Natural killer cell (primary cell): ENCODE measurements around the gene PYDC1. TPM values are rescaled to one million over a fixed set of nuclear protein-coding genes. Genes with fewer than 3 reads are reported as not detected.
A peak's percentile ranks its signal among the peaks of the same experiment; 100 is the strongest.

Experiments used
- ATAC-seq, 3 donors: fragments of 150-1000 bp in 2 of 3; fragments of 200-7000 bp in 1 of 3; cut with Tn5 transposase; 1 replicate in 1 of 3; 2 replicates in 2 of 3; pipeline ENCODE4 v1.10.0; 2021; ENCODE audit warnings: mild to moderate bottlenecking in 2 of 3, moderate library complexity in 2 of 3
- DNase-seq, 2 donors: peaks; one replicate each; pipeline versions ENCODE4 v3.0.0 to v3.0.0-alpha.2; 2013 to 2021; ENCODE audit warnings: mixed read lengths in 1 of 2
- H3K27ac ChIP-seq: one replicate; pipeline ENCODE4 v1.5.1; 2013; ENCODE audit warnings: mild to moderate bottlenecking, low read length
- H3K27me3 ChIP-seq: one replicate; pipeline ENCODE4 v1.6.1; 2013; ENCODE audit warnings: low read length; ENCODE audit not compliant: control insufficient read depth, insufficient read depth
- H3K36me3 ChIP-seq: one replicate; pipeline ENCODE4 v1.6.1; 2013; ENCODE audit warnings: low read length; ENCODE audit not compliant: control insufficient read depth, insufficient read depth
- H3K4me1 ChIP-seq: one replicate; pipeline ENCODE4 v1.6.1; 2013; ENCODE audit warnings: low read length; ENCODE audit not compliant: control insufficient read depth, insufficient read depth
- H3K4me3 ChIP-seq: one replicate; pipeline ENCODE4 v1.5.1; 2013; ENCODE audit warnings: low read length
- H3K9me3 ChIP-seq: one replicate; pipeline ENCODE4 v1.6.1; 2013; ENCODE audit warnings: low read length; ENCODE audit not compliant: control insufficient read depth, insufficient read depth
- H3K27ac Mint-ChIP-seq, 2 donors: one replicate each; pipeline ENCODE4 v1.8.0; 2022; ENCODE audit warnings: mild to moderate bottlenecking in 2 of 2, mixed read lengths in 2 of 2, moderate library complexity in 1 of 2
- H3K27me3 Mint-ChIP-seq, 2 donors: one replicate each; pipeline ENCODE4 v1.8.0; 2022; ENCODE audit warnings: low read depth in 2 of 2, mixed read lengths in 2 of 2
- H3K36me3 Mint-ChIP-seq: one replicate; pipeline ENCODE4 v1.8.0; 2022; ENCODE audit warnings: mixed read lengths
- H3K4me1 Mint-ChIP-seq, 2 donors: one replicate each; pipeline ENCODE4 v1.8.0; 2022; ENCODE audit warnings: mixed read lengths in 2 of 2
- H3K4me3 Mint-ChIP-seq: one replicate; pipeline ENCODE4 v1.8.0; 2022; ENCODE audit warnings: mild to moderate bottlenecking, moderate library complexity, mixed read lengths
- H3K9me3 Mint-ChIP-seq, 2 donors: one replicate each; pipeline ENCODE4 v1.8.0; 2022; ENCODE audit warnings: mixed read lengths in 2 of 2
- WGBS: methylation state at CpG from one replicate; pipeline ENCODE4 v1.1.7; 2013; ENCODE audit warnings: missing lambda C conversion rate; ENCODE audit not compliant: insufficient coverage; 5-methylcytosine and 5-hydroxymethylcytosine counted together
- intact Hi-C: fragments of 100-400 bp; cut with micrococcal nuclease; formaldehyde crosslinking; loops from one replicate; pipeline ENCODE4 v1.14.2; 2022
- total RNA-seq, 4 donors: library from RNA; stranded (reverse); fragments of 120-200 nt in 1 of 4; gene quantifications; one replicate each; pipeline versions ENCODE4 v1.2.3 to v1.2.4, GENCODE V29; 2013 to 2022
- TF ChIP-seq, protein P1 (sequence below): fragments of 200-600 bp; IDR thresholded peaks from one replicate; pipeline ENCODE4 v1.8.0; 2022; ENCODE audit warnings: antibody characterized with exemption

Gene PYDC1
- total RNA-seq, 3 donors from 2014 or later (not counting 1 experiment from before 2014, with no cell fraction given), result not detected

DNA sequence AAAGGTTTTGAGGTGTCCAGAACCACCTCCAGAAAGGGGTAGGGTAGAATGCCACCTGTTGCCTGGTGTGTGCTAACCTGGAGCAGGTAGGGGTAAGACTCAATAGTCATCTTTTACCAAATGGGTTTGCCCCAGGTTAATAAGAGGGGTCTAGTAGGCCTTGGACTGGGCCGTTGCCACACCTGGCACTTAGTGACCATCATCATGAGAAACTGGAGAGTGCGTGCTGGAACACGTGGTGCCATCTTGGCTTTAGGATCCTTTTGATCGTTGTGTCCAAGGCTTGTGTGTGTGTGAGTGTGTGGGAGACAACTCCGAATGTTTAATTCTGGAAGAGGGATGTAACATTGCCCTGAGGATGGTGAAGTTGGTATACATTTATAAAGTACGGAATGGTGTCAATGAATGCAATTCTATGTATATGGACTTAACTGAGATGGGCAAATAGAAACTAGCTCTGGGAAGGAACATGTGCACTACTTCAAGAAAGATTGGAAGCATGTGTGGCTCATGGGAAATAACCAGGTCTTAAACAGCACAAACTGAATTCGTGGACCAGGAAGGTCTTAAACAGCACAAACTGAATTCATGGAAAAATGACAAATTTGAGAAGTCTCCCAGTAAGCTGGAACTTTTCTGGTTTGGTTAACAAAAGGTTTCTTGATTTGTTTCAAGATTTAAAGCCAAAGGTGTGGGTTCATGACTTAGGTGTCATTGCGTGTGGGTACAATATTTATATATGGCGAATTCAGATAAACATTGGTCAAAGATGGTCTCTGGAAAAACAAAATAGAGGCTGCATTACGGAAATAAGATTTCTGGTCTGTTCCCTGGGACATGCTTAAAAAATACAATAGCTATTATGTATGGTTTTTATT lies 29.8 kb downstream of the PYDC1 start:
- Histone ChIP-seq H3K27ac (peak overlapping the region; percentile 48), H3K4me1 (peaks cover 63% of the 10 kb centered on the region), H3K4me3 (no peak overlapping the region), H3K36me3 (peaks cover 98% of the 10 kb centered on the region), H3K9me3 (no peaks in the 10 kb centered on the region), H3K27me3 (no peaks in the 10 kb centered on the region)
- no peak for ATAC-seq
- peaks cover 65% of the 10 kb centered on the region for H3K36me3 Mint-ChIP-seq
- intact Hi-C loops, result loop anchor here (5.0 to 10.0 kb wide), 3 partner anchors 72 to 528 kb away; partner anchors contain the start of gene KAT8
- 88% methylated on average over 10 of the region's 10 CpGs for WGBS
- H3K4me3 Mint-ChIP-seq, result peak overlapping the region; percentile 91
- TF ChIP-seq, protein P1, sequence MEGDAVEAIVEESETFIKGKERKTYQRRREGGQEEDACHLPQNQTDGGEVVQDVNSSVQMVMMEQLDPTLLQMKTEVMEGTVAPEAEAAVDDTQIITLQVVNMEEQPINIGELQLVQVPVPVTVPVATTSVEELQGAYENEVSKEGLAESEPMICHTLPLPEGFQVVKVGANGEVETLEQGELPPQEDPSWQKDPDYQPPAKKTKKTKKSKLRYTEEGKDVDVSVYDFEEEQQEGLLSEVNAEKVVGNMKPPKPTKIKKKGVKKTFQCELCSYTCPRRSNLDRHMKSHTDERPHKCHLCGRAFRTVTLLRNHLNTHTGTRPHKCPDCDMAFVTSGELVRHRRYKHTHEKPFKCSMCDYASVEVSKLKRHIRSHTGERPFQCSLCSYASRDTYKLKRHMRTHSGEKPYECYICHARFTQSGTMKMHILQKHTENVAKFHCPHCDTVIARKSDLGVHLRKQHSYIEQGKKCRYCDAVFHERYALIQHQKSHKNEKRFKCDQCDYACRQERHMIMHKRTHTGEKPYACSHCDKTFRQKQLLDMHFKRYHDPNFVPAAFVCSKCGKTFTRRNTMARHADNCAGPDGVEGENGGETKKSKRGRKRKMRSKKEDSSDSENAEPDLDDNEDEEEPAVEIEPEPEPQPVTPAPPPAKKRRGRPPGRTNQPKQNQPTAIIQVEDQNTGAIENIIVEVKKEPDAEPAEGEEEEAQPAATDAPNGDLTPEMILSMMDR, result no peak
- peaks cover 96 to 99% of the 10 kb centered on the region in 2 donors for H3K4me1 Mint-ChIP-seq
- no peaks in the 10 kb centered on the region for H3K27me3 Mint-ChIP-seq
- no peaks in the 10 kb centered on the region for H3K9me3 Mint-ChIP-seq
- peak overlapping the region; percentile 80 to 94 for H3K27ac Mint-ChIP-seq
- peak in 1 of 2 donors; percentile 30 for DNase-seq

DNA sequence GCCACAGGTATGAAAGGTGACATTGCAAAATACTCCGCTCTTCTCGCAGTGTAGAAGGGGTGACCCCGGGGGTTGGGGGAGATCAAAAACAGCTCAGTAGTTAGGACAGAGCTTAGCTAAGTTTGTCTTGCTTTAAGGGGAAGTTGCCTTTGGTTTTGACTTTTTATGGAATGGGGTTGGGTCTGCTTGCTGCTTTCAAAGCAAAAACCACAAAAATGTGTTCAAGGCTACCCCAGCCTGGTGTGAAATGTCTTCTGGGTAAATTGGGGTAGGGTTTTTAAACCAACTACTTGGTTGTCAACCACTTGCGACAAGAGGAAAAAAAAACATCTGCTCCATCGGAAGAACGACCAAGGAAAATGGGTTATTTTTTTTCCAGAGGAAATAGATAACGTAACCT lies 30.8 kb downstream of the PYDC1 start:
- intact Hi-C loops, result loop anchor here (5.0 to 10.0 kb wide), 3 partner anchors 71 to 529 kb away; partner anchors contain the start of gene KAT8
- no peak overlapping the region for H3K27ac ChIP-seq

DNA sequence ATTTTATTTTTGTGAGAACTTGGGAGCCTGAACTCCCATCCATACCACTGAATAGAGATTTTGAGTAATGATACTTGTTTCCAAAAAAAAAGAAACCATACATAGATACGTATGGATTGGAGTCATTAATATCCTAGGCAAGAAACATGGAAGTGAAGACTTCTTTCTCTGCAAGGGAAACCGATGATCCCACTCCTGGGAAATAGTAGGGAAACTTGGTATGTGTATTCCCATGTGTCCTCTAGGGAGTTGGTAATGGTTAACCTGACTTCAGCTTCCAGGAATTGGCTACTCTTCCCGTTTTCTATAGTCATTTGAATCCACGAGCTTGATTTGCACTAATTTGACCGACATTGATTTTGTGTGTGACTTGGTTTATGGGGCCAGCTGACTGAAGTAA lies 31.6 kb downstream of the PYDC1 start:
- Mint-ChIP-seq H3K4me3 (peak overlapping the region; percentile 91), H3K27ac (peak overlapping the region; percentile 80 to 94), H3K27me3 (no peaks in the 10 kb centered on the region), H3K36me3 (peaks cover 49% of the 10 kb centered on the region), H3K9me3 (no peaks in the 10 kb centered on the region), H3K4me1 (peaks cover 93 to 97% of the 10 kb centered on the region in 2 donors)
- no peaks in the 10 kb centered on the region for H3K9me3 ChIP-seq
- no peaks in the 10 kb centered on the region for H3K27me3 ChIP-seq
- no peak for ATAC-seq
- H3K4me3 ChIP-seq, result no peak overlapping the region
- H3K36me3 ChIP-seq, result peaks cover 80% of the 10 kb centered on the region
- no peak for DNase-seq
- TF ChIP-seq, protein P1, result no peak
- H3K27ac ChIP-seq, result no peak overlapping the region
- WGBS, result 83% methylated on average over 5 of the region's 5 CpGs
- peaks cover 76% of the 10 kb centered on the region for H3K4me1 ChIP-seq
- intact Hi-C loops, result loop anchor here (5.0 to 10.0 kb wide), 3 partner anchors 71 to 529 kb away; partner anchors contain the start of gene KAT8

More for the DNA sequence above, 30.8 kb downstream of the PYDC1 start:
- peak in 1 of 2 donors; percentile 41 for DNase-seq
- TF ChIP-seq, protein P1, result no peak
- Histone ChIP-seq H3K4me3 (no peak overlapping the region), H3K27me3 (no peaks in the 10 kb centered on the region), H3K36me3 (peaks cover 88% of the 10 kb centered on the region), H3K4me1 (peaks cover 73% of the 10 kb centered on the region), H3K9me3 (no peaks in the 10 kb centered on the region)
- WGBS, result 17% methylated on average over 7 of the region's 7 CpGs
- Mint-ChIP-seq H3K9me3 (no peaks in the 10 kb centered on the region), H3K27ac (peak overlapping the region; percentile 80 to 94), H3K36me3 (peaks cover 57% of the 10 kb centered on the region), H3K4me3 (peak overlapping the region; percentile 91), H3K27me3 (no peaks in the 10 kb centered on the region), H3K4me1 (peaks cover 97 to 99% of the 10 kb centered on the region in 2 donors)
- no peak for ATAC-seq
